A172 (cell line): ENCODE results near the gene PNMT. TPM values are rescaled to one million over a fixed set of nuclear protein-coding genes. Genes with fewer than 3 reads are reported as not detected.
A peak's percentile ranks its signal among the peaks of the same experiment; 100 is the strongest.

Experiments
- DNase-seq: peaks from one replicate; pipeline ENCODE4 v3.0.0-alpha.2; 2015; ENCODE audit warnings: low spot score
- total RNA-seq: library from RNA; depleted of rRNA; stranded (reverse); fragments of >200 nt; shearing (Covaris generic); gene quantifications from 2 replicates; pipeline ENCODE4 v1.2.3, GENCODE V29; 2014

The PNMT gene
- total RNA-seq, 1 experiment from 2014 or later = not detected

DNA sequence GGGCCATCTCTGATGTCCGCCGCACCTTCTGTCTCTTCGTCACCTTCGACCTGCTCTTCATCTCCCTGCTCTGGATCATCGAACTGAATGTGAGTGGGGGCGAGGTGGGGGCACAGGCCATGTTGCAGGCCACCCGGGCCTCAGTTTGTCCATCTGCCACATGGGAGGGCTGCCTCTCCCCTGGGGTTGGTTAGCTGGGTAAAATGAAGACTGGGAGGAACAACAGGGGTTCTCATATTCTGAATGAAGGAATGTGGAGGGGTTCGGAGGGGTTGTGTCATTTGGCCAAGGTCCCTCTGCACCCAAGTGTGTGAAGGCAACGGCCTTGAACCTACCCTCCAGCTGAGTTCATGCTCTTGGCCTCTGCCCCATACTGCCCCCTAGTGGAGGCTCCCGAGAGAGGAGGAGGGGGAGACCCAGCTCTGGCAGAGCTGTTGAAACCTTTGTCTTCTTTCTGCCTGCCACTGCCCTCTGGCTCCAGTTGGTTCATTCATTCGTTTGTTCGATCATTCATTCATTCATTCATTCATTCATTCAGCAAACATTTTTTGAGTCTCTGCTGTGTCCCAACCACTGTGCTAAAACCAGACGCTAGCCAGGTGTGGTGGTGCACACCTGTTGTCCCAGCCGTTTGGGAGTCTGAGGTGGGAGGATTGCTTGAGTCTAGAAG lies 14.5 kb upstream of the PNMT start:
- DNase-seq = peak; percentile 38

DNA sequence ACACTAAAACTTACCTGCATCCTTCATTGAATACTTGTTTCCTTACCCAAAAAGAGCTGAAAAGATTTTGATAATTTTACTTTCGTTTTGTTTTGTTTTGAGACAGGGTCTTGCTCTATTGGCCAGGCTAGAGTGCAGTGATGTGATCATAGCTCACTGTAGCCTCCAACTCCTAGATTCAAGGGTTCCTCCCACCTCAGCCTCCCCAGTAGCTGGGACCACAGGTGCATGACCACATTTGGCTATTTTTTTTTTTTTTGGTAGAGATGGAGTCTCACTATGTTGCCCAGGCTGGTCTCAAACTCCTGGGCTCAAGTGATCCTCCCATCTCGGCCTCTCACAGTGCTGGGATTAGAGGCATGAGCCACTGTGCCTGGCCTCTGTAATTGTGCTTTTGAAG lies 13.1 kb upstream of the PNMT start:
- no peak for DNase-seq

- no peak for DNase-seq
Observed at GRCh38 chr17:39658346-39658745, 9.9 kb upstream of the PNMT start.

GRCh38 chr17:39658760-39659159 lies 9.5 kb upstream of the PNMT start:
- DNase-seq = no peak

- no peak for DNase-seq
Observed at GRCh38 chr17:39659279-39660010, 8.8 kb upstream of the PNMT start.

DNA sequence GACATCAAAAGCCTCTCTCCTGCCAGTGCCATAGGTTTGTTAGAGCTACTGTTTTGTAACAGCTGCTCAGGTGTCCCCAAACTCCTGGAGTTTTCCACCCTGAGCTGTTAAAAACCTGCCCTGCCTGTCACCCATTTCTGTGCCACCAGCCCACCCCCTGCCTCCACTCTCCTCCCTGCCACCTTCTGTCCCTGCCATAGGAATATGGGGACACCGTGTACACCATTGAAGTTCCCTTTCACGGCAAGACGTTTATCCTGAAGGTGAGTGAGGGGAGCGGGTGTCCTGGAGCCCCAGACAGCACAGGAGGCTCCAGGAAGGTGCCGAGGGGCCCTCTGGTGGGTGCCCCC lies 8.3 kb upstream of the PNMT start:
- no peak for DNase-seq

DNA sequence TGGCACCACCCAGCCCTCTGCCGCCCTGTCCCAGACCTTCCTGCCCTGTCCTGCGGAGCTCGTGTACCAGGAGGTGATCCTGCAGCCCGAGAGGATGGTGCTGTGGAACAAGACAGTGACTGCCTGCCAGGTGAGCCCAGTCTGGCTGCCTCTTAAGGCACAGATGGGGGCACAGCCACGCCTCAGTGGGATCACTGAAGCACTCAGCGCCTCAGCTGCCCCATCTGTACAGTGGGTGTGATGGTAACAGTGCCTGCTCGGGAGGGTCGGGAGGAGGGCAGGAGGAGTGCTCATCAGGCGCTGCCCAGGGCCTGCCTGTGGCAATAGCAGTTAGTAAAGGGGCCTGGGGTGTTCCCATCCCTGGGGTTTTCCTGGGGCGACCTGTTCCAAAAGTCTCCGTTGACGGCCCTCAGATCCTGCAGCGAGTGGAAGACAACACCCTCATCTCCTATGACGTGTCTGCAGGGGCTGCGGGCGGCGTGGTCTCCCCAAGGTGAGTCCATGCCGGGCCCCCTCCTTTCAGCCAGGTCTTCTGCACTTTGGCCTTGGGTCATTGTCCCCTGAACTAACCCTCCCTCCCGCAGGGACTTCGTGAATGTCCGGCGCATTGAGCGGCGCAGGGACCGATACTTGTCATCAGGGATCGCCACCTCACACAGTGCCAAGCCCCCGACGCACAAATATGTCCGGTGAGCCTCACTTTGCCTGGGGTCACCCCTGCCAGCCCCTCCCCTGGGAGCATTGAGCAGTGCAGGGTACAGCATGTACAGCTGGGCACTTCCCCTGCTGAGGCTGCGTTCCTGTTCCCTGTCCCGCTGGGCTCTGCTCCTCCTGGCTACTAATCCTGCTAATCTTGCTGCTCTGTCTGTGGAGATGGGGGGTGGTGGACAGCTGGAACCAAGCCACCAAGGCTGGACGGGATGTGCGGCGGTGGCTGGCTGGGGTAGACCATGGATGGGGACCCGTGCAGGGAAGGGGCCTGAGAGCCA lies 7.6 kb upstream of the PNMT start:
- DNase-seq = no peak

DNA sequence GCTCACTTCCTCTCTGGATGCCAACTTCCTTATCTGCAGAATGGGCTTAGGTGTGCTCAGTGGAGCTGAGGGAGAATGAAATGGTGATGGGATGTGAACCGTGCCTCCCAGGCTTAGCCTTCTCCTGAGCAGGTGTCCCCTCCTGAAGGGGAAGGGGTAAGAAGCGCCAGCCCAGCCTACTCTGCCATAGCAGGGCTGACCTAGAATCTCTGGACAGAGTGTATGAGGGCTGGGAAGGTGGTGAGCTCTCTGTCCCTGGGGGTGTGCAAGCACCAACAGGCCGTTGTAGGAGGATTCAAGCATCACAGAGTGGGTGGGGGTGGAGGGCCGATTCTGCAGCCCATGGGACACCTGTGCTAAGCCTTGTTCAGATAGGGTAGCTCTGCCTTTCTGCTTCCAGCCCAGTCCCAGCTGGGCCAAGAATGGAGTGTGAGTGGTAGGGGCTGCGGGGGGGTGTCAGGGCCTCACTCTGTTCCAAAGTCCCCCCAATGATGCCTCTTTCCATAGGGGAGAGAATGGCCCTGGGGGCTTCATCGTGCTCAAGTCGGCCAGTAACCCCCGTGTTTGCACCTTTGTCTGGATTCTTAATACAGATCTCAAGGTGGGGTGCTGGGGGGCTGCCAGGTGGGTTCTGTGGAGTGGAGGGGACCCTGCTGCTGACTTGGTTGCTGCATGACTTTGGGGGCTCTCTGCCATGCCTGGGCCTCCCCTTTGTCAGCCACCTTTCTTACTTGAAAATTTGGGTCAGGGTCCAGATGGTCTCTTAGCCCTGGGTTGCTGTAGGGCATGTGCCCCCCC lies 6.3 kb upstream of the PNMT start:
- DNase-seq = no peak

DNA sequence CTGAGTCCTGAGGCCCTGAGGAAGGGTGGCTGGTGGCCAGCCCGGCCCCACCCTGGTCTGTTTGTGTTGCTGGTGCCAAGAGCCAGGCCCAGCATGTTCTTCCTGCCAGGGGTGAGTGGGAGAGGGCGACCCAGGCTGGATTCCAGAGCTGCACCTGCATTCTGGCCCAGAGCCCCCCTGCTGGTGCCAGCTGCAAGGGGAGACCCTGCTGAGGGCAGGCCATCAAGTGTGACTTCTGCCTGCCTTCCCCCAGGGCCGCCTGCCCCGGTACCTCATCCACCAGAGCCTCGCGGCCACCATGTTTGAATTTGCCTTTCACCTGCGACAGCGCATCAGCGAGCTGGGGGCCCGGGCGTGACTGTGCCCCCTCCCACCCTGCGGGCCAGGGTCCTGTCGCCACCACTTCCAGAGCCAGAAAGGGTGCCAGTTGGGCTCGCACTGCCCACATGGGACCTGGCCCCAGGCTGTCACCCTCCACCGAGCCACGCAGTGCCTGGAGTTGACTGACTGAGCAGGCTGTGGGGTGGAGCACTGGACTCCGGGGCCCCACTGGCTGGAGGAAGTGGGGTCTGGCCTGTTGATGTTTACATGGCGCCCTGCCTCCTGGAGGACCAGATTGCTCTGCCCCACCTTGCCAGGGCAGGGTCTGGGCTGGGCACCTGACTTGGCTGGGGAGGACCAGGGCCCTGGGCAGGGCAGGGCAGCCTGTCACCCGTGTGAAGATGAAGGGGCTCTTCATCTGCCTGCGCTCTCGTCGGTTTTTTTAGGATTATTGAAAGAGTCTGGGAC lies 5.5 kb upstream of the PNMT start:
- DNase-seq = no peak

DNA sequence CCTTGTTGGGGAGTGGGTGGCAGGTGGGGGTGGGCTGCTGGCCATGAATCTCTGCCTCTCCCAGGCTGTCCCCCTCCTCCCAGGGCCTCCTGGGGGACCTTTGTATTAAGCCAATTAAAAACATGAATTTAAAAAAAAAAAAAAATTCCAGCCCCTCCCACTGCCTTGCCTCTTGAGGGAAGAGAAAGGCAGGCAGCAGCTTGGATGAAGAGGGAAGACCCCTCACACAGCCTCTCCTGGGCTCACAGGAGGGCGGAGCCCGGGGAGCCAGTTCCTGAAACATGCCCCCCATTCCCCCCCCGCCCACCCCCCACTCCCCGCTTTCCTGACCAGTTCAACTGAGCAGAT lies 4.9 kb upstream of the PNMT start:
- DNase-seq = no peak

DNA sequence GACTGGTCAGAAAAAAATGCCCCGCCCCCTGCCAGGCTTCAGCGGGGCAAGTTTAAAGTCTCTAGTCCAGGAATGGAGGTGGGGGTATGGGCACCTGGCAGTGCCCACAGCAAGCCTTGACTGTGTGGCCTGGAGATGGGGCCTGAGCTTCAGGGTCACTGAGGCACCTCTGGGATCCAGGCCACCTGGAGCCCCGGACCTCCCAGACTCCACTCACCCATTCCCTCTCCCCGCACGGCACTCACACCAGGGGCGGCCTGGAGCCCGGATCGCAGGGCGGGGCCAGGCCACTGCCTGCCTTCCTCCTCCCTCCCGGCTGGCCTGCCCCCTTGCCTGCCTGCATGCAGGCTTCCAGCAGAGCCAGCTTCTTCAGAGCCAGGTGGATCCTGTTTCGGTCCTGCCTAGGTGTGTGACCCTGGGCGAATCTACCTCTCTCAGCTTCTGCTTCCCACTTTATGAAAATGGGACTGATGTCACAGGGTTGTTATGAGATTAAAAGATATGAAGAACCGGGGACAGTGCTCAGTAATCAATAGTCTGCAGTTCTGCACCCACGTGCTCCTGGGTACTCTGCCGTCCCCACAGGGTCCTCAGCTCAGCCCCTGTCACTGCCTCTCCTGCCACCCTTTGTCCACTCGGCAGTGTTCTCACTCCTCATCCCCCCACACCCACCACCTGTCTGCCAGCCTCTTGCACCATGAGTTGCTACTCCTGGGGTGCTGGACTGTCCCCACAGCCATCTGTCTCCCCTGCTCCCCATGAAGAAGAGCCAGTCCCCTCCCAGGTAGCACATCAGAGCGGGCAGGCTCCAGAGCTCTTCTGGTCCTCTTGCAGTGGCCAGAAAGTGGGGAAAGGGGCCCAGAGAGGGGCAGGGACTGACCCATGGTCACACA lies 4.3 kb upstream of the PNMT start:
- DNase-seq = peak; percentile 62

DNA sequence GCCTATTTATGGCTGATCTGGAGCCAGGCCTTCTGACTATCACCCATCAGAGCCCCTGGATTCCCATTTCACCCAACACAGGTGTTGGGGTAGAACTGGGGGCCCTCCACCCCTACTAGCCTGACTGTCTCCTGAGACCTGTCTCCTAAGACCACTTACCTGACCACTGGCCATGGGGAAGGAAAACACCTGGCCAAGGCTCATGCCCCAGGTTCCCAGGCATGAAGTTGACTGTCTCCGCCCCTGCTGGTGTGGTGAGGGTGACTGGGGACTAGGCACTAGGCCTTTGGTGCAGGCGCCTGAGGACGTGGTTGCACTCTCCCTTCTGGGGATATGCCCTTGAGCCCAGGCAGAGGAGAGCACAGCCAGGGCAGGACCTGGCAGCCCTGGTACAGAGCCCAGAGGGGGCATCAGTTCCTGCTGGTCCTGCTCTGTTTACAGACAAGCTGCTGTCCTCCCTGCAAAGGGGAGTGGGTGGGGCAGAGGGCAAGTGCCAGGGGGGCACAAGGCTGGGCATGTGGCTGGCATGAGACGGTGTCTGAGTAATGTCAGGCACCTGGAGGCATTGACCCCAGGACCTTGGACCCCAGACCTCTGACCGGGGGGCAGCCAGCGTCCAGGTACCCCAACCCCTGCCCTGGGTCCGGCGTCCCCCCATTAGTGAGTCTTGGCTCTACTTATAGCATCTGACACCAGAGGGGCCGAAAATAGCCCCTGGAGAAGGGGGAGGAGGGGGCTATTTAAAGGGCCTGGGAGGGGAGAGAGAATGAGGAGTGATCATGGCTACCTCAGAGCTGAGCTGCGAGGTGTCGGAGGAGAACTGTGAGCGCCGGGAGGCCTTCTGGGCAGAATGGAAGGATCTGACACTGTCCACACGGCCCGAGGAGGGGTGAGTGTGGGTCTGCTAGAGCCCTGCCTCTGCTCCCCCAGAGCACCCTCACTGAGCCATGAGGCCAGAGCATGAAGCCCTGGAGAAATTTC lies 3.4 kb upstream of the PNMT start, which contains the start of gene TCAP:
Gene TCAP, plus strand, starts transcription at position 769 of the 981 bp plus-strand sequence. Its CDS starts 11 bp downstream, at position 780.
- DNase-seq = no peak

- DNase-seq = no peak
Observed at GRCh38 chr17:39665642-39666224, 2.5 kb upstream of the PNMT start.

DNA sequence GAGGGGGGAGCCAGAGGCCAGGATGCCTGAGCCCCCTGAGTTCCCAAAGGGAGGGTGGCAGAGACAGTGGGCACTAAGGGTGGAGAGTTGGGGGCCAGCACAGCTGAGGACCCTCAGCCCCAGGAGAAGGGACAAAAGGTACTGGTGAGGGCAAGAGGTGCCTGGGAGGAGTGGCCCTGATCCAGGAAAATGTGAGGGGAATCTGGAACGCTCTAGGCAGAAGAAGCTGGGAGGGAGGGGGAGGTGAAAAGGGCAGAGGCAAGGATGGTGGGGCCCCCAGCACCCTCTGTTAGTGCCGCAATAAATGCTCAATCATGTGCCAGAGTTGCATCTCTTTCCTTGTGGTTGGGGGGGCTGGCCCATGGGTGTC lies 2.0 kb upstream of the PNMT start:
- DNase-seq = no peak

- DNase-seq = peak; percentile 49
Observed at GRCh38 chr17:39666601-39667261, 1.5 kb upstream of the PNMT start.

DNA sequence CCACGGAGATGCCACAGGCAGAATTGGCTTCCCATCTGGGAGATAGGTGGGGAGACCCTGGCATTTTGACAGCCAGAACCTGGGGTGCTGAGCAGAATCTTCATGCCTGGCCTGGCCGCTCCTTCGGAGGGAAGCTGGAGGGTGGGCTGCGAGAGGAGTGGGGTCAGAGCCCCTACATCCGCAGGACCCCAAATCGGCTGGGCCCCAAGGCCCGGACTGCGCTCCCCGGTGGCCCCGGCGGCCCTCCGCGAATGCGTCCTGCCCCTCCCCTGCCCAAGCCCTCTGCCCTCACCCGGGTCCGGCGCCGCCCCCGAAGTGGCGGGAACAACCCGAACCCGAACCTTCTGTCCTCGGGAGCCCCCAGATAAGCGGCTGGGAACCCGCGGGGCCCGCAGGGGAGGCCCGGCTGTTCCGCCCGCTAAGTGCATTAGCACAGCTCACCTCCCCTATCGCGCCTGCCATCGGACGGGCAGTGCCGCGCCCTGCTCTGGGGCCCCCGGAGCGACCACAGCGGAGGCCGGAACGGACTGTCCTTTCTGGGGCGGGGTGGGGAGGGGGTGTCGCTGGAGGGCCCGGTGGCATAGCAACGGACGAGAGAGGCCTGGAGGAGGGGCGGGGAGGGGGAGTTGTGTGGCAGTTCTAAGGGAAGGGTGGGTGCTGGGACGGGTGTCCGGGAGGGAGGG lies 850 bp upstream of the PNMT start:
- no peak for DNase-seq
